ENCODE data around the gene PEX16. TPM values are rescaled to one million over a fixed set of nuclear protein-coding genes. Genes with fewer than 3 reads are reported as not detected.
A peak's percentile ranks its signal among the peaks of the same experiment; 100 is the strongest.

PEX16 gene
- total and polyA plus RNA-seq, 2 of the 13 experiments (the other 11 are each of a cell fraction or from before 2014, with no cell fraction given), result 12.5 to 21.8 TPM

DNA sequence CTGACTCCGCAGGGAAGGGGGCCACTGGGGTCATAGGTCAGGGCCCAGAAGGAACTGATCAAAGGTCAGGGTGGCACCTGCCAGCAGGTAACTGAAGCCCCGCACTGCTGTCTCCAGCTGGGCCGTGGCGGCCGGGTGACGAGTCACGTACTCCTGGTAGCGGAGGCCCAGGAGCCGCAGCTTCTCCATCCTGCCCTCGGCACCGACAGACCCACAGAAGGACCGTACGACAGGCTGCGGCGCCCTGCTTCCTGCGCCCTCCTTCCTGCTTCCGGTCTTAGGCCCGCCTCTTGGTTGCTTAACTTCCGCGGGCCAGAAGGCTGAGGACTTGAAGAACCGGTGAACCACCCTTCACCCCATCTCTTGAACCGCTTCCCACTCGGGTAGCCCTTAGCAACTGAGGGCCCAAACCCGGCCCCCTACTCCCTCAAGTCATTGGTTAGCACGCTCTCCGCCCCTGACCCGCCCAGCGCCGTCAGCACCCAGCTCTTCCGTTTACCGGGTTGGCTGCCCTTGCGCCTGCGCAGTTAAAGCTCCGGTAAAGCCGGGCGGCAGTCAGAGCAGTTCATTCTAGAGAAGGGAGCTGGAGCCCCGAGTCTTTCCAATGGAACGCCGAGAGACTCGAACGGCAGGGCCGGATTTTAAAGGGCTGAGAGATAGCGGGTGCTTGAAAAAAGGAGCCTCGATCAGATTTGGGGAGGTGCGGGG lies at the start of gene PEX16 (continued):
- TF ChIP-seq, protein P1, sequence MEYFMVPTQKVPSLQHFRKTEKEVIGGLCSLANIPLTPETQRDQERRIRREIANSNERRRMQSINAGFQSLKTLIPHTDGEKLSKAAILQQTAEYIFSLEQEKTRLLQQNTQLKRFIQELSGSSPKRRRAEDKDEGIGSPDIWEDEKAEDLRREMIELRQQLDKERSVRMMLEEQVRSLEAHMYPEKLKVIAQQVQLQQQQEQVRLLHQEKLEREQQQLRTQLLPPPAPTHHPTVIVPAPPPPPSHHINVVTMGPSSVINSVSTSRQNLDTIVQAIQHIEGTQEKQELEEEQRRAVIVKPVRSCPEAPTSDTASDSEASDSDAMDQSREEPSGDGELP (IDR thresholded peaks at IDR 0.05; ENCODE audit: borderline replicate concordance, low read depth), result no peak; the same call in 1 of the 2 replicates
- TF ChIP-seq DNMT3B (CRISPR knock-in tag; conservative IDR thresholded peaks at IDR 0.05) (no peak), ZNF543 (CRISPR knock-in tag; IDR thresholded peaks at IDR 0.05) (peak; percentile 37; the same call in 1 of the 2 replicates), ZNF572 (CRISPR knock-in tag; IDR thresholded peaks at IDR 0.05) (peak; percentile 100), SALL2 (CRISPR knock-in tag; IDR thresholded peaks at IDR 0.05) (no peak), SSRP1 (CRISPR knock-in tag; IDR thresholded peaks at IDR 0.05) (no peak), ZBTB7B (CRISPR knock-in tag; IDR thresholded peaks at IDR 0.05) (no peak; the same call in 1 of the 2 replicates), ZNF747 (CRISPR knock-in tag; IDR thresholded peaks at IDR 0.05; ENCODE audit: borderline replicate concordance) (peak; percentile 78; the same call in 1 of the 2 replicates), MTF2 (CRISPR knock-in tag; IDR thresholded peaks at IDR 0.05; ENCODE audit: borderline replicate concordance) (no peak), MYNN (CRISPR knock-in tag; IDR thresholded peaks at IDR 0.05; ENCODE audit: low read depth) (no peak), BORCS8-MEF2B (CRISPR knock-in tag; IDR thresholded peaks at IDR 0.05) (peak; percentile 81), RELA (CRISPR knock-in tag; IDR thresholded peaks at IDR 0.05) (no peak), AHR (CRISPR knock-in tag; IDR thresholded peaks at IDR 0.05) (no peak), SP1 (IDR thresholded peaks at IDR 0.05) (no peak), SP1 (CRISPR knock-in tag; IDR thresholded peaks at IDR 0.05) (peak; percentile 69; the same call in 1 of the 2 replicates), ZNF839 (CRISPR knock-in tag; IDR thresholded peaks at IDR 0.05; ENCODE audit: borderline replicate concordance) (no peak), ZNF570 (CRISPR knock-in tag; IDR thresholded peaks at IDR 0.05; ENCODE audit: borderline replicate concordance) (no peak)
- TF ChIP-seq, protein P2, sequence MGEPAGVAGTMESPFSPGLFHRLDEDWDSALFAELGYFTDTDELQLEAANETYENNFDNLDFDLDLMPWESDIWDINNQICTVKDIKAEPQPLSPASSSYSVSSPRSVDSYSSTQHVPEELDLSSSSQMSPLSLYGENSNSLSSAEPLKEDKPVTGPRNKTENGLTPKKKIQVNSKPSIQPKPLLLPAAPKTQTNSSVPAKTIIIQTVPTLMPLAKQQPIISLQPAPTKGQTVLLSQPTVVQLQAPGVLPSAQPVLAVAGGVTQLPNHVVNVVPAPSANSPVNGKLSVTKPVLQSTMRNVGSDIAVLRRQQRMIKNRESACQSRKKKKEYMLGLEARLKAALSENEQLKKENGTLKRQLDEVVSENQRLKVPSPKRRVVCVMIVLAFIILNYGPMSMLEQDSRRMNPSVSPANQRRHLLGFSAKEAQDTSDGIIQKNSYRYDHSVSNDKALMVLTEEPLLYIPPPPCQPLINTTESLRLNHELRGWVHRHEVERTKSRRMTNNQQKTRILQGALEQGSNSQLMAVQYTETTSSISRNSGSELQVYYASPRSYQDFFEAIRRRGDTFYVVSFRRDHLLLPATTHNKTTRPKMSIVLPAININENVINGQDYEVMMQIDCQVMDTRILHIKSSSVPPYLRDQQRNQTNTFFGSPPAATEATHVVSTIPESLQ (CRISPR knock-in tag; conservative IDR thresholded peaks at IDR 0.05), result no peak
- TF ChIP-seq, protein P3, sequence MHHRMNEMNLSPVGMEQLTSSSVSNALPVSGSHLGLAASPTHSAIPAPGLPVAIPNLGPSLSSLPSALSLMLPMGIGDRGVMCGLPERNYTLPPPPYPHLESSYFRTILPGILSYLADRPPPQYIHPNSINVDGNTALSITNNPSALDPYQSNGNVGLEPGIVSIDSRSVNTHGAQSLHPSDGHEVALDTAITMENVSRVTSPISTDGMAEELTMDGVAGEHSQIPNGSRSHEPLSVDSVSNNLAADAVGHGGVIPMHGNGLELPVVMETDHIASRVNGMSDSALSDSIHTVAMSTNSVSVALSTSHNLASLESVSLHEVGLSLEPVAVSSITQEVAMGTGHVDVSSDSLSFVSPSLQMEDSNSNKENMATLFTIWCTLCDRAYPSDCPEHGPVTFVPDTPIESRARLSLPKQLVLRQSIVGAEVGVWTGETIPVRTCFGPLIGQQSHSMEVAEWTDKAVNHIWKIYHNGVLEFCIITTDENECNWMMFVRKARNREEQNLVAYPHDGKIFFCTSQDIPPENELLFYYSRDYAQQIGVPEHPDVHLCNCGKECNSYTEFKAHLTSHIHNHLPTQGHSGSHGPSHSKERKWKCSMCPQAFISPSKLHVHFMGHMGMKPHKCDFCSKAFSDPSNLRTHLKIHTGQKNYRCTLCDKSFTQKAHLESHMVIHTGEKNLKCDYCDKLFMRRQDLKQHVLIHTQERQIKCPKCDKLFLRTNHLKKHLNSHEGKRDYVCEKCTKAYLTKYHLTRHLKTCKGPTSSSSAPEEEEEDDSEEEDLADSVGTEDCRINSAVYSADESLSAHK (CRISPR knock-in tag; IDR thresholded peaks at IDR 0.05; ENCODE audit: borderline replicate concordance), result no peak
- TF ChIP-seq, protein P4, sequence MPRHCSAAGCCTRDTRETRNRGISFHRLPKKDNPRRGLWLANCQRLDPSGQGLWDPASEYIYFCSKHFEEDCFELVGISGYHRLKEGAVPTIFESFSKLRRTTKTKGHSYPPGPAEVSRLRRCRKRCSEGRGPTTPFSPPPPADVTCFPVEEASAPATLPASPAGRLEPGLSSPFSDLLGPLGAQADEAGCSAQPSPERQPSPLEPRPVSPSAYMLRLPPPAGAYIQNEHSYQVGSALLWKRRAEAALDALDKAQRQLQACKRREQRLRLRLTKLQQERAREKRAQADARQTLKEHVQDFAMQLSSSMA (CRISPR knock-in tag; IDR thresholded peaks at IDR 0.05), result no peak
- TF ChIP-seq, protein P5, sequence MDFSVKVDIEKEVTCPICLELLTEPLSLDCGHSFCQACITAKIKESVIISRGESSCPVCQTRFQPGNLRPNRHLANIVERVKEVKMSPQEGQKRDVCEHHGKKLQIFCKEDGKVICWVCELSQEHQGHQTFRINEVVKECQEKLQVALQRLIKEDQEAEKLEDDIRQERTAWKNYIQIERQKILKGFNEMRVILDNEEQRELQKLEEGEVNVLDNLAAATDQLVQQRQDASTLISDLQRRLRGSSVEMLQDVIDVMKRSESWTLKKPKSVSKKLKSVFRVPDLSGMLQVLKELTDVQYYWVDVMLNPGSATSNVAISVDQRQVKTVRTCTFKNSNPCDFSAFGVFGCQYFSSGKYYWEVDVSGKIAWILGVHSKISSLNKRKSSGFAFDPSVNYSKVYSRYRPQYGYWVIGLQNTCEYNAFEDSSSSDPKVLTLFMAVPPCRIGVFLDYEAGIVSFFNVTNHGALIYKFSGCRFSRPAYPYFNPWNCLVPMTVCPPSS (IDR thresholded peaks at IDR 0.05), result no peak
- TF ChIP-seq, protein P6, sequence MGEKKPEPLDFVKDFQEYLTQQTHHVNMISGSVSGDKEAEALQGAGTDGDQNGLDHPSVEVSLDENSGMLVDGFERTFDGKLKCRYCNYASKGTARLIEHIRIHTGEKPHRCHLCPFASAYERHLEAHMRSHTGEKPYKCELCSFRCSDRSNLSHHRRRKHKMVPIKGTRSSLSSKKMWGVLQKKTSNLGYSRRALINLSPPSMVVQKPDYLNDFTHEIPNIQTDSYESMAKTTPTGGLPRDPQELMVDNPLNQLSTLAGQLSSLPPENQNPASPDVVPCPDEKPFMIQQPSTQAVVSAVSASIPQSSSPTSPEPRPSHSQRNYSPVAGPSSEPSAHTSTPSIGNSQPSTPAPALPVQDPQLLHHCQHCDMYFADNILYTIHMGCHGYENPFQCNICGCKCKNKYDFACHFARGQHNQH (CRISPR knock-in tag; IDR thresholded peaks at IDR 0.05), result no peak
